Uterus (tissue), 4 donors: ENCODE results near the gene WDR20. TPM values are rescaled to one million over a fixed set of nuclear protein-coding genes. Genes with fewer than 3 reads are reported as not detected.

Experiments used
- DNase-seq, 2 donors: peaks; one replicate each; pipeline ENCODE4 v3.0.0-alpha.2; 2019 to 2020
- H3K27ac ChIP-seq, 2 donors: fragments of 200-600 bp; sonication (generic); 1 replicate in 1 of 2; 2 replicates in 1 of 2; pipeline ENCODE4 v1.5.1; 2016 to 2018
- H3K27me3 ChIP-seq, 2 donors: fragments of 200-600 bp; sonication (generic); one replicate each; pipeline ENCODE4 v1.5.1; 2018 to 2019; ENCODE audit warnings: control low read depth in 1 of 2
- H3K36me3 ChIP-seq, 2 donors: fragments of 200-600 bp; sonication (generic); one replicate each; pipeline ENCODE4 v1.5.1; 2019; ENCODE audit warnings: control low read depth in 1 of 2
- H3K4me1 ChIP-seq, 2 donors: fragments of 200-600 bp; sonication (generic); one replicate each; pipeline ENCODE4 v1.5.1; 2018 to 2019; ENCODE audit warnings: control low read depth in 1 of 2
- H3K4me3 ChIP-seq, 2 donors: fragments of 200-600 bp; sonication (generic); 1 replicate in 1 of 2; 2 replicates in 1 of 2; pipeline ENCODE4 v1.5.1; 2018 to 2019; ENCODE audit warnings: mild to moderate bottlenecking in 1 of 2
- H3K9me3 ChIP-seq, 2 donors: fragments of 200-600 bp; sonication (generic); one replicate each; pipeline ENCODE4 v1.5.1; 2019; ENCODE audit warnings: control low read depth in 1 of 2
- CTCF ChIP-seq, 4 experiments: fragments of 200-600 bp in 2 of 4; fragments of 450-650 bp in 2 of 4; sonication (generic) in 2 of 4; IDR thresholded peaks; one replicate each; pipeline ENCODE4 v1.5.1; 2016 to 2019; ENCODE audit warnings: antibody characterized with exemption in 4 of 4, mild to moderate bottlenecking in 2 of 4, moderate library complexity in 1 of 4
- POLR2A ChIP-seq, 2 donors: fragments of 450-650 bp; IDR thresholded peaks; one replicate each; pipeline ENCODE4 v1.6.1; 2016; ENCODE audit warnings: antibody characterized with exemption in 2 of 2, mild to moderate bottlenecking in 1 of 2, moderate library complexity in 1 of 2
- intact Hi-C: fragments of 100-400 bp; cut with DNase I; formaldehyde crosslinking; loops from one replicate; pipeline ENCODE4 v1.15.1; 2023; ENCODE audit warnings: low total_unique reads
- total RNA-seq, 4 donors: library from RNA; depleted of rRNA in 3 of 4; stranded (reverse); fragments of >200 nt in 3 of 4; gene quantifications; one replicate each; pipeline versions ENCODE4 v1.1.0 to v1.2.4, GENCODE V29; 2014 to 2023
- donor health status: DM: yes; HTN: yes; CAD: no.

Gene WDR20
- total RNA-seq, 4 donors from 2014 or later = 45.9 to 81.8 (median 53.7) TPM

DNA sequence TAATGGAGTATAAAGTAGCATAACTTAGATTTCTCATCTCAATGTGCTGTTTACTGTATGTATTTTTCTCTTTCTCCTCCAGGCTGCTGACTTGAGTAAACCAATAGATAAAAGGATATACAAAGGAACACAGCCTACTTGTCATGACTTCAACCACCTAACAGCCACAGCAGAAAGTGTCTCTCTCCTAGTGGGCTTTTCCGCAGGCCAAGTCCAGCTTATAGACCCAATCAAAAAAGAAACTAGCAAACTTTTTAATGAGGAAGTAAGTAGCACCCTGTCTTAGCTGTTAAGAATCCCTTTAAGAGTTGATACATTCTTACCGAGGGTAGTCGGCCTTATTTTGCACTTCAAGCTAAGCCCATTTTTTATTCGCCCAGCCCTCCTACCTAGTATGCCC lies 55.2 kb downstream of the WDR20 start:
- no peaks in the 10 kb centered on the region for H3K9me3 ChIP-seq
- no peak overlapping the region for H3K27ac ChIP-seq
- H3K27me3 ChIP-seq = no peaks in the 10 kb centered on the region
- no peak overlapping the region for H3K4me3 ChIP-seq
- TF ChIP-seq POLR2A (IDR thresholded peaks at IDR 0.05) = no peak
- TF ChIP-seq CTCF (IDR thresholded peaks at IDR 0.05) = no peak
- no peaks in the 10 kb centered on the region for H3K4me1 ChIP-seq
- no peaks in the 10 kb centered on the region for H3K36me3 ChIP-seq
- intact Hi-C loops = no loop called here
- DNase-seq = no peak

GRCh38 chr14:102195446-102195845 lies 55.7 kb downstream of the WDR20 start:
- Histone ChIP-seq H3K4me1 (no peaks in the 10 kb centered on the region), H3K27me3 (no peaks in the 10 kb centered on the region), H3K4me3 (no peak overlapping the region), H3K27ac (no peak overlapping the region), H3K9me3 (no peaks in the 10 kb centered on the region), H3K36me3 (no peaks in the 10 kb centered on the region)
- DNase-seq = no peak
- TF ChIP-seq POLR2A (IDR thresholded peaks at IDR 0.05) = no peak
- TF ChIP-seq CTCF (IDR thresholded peaks at IDR 0.05) = no peak
- intact Hi-C loops = no loop called here

DNA sequence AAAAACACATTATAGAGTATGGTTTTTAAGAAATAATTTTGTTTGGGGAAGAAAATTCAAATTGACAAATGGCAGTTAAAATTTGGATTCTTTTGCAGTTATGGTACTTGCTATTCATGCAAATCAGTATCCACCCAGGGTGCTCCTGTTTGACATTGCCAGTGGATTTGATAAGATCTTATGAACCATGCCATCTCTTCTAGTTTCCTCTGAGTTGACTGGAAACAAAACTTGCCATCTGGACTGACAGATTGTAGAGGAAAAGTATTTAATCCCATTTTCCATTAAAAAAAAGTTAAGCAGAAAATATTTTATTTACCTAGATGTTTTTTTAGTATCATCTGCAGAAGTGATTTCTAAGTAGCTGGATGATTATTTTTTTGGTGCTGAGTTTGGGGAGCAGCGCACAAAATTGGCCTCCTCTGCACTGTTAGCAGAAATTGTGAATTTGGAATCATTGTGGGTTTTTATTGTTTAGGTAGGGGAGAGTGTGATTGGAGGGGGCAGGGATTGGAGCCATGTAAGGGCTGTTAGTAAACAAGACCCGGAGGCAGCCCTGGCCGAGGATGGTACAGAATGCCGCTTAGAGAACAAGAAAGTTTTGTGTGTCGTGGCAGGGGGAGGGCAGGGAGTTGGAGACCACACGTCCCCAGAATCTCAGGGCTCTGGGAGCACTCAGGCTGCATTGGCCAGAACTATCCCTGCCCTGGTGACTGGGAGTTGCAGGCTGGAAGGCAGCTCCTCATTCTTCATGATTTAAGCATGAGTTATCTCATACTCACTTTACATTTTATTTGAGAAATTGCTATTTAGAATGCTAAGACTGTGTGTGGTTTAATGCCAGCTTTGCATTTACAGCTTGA lies 56.6 kb downstream of the WDR20 start:
- Histone ChIP-seq H3K36me3 (no peaks in the 10 kb centered on the region), H3K9me3 (no peaks in the 10 kb centered on the region), H3K27me3 (no peaks in the 10 kb centered on the region), H3K4me3 (no peak overlapping the region), H3K4me1 (no peaks in the 10 kb centered on the region), H3K27ac (no peak overlapping the region)
- no peak for DNase-seq
- intact Hi-C loops = no loop called here
- TF ChIP-seq CTCF (IDR thresholded peaks at IDR 0.05) (no peak), POLR2A (IDR thresholded peaks at IDR 0.05) (no peak)

DNA sequence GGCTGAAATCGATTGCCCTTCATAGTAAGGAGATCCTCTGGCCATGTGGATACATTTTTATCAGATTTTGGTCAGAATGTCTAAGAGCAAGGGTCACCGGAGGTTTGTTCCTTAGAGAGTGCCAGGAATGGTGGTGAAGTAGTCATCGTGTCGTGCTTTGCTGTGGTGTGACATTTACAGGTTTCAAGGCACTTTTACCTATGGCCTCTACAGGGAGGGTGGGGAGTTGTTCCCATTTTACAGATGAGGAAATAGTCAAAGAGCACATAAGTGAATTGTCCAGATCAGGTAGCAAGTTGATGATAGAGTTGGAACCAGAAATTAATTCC lies 57.2 kb downstream of the WDR20 start:
- no peaks in the 10 kb centered on the region for H3K36me3 ChIP-seq
- TF ChIP-seq POLR2A (IDR thresholded peaks at IDR 0.05) = no peak
- TF ChIP-seq CTCF (IDR thresholded peaks at IDR 0.05) = no peak

GRCh38 chr14:102197317-102197853 lies 57.7 kb downstream of the WDR20 start:
- intact Hi-C loops = no loop called here
- no peaks in the 10 kb centered on the region for H3K4me1 ChIP-seq
- no peak overlapping the region for H3K27ac ChIP-seq
- TF ChIP-seq CTCF (IDR thresholded peaks at IDR 0.05) (no peak), POLR2A (IDR thresholded peaks at IDR 0.05) (no peak)
- H3K36me3 ChIP-seq = no peaks in the 10 kb centered on the region
- H3K27me3 ChIP-seq = no peaks in the 10 kb centered on the region
- no peak overlapping the region for H3K4me3 ChIP-seq
- DNase-seq = no peak
- H3K9me3 ChIP-seq = no peaks in the 10 kb centered on the region

More for the DNA sequence above, 57.2 kb downstream of the WDR20 start:
- Histone ChIP-seq H3K27me3 (no peaks in the 10 kb centered on the region), H3K4me3 (no peak overlapping the region), H3K9me3 (no peaks in the 10 kb centered on the region), H3K4me1 (no peaks in the 10 kb centered on the region), H3K27ac (no peak overlapping the region)
- no peak for DNase-seq
- intact Hi-C loops = no loop called here
